ENCODE data around the gene RAD21L1. TPM values are rescaled to one million over a fixed set of nuclear protein-coding genes. Genes with fewer than 3 reads are reported as not detected.

RAD21L1 gene
- total RNA-seq, 1 experiment from 2014 or later = not detected

- CTCF ChIA-PET = no interaction called here
- H3K4me3 ChIP-seq (ENCODE audit: low read depth, low read length) = no peak overlapping the region
- intact Hi-C loops (cut with micrococcal nuclease; ENCODE audit: unreplicated experiment) = no loop called here
- no peaks in the 10 kb centered on the region for H3K36me3 Mint-ChIP-seq (ENCODE audit: insufficient read depth, unreplicated experiment)
- no peak overlapping the region for H3K27ac Mint-ChIP-seq (ENCODE audit: unreplicated experiment)
- POLR2A ChIA-PET = no interaction called here
- H3K36me3 ChIP-seq (ENCODE audit: control insufficient read depth, insufficient read depth, low read length) = no peaks in the 10 kb centered on the region
- no peak overlapping the region for H3K4me3 Mint-ChIP-seq (ENCODE audit: unreplicated experiment)
- no peaks in the 10 kb centered on the region for H3K4me1 Mint-ChIP-seq (ENCODE audit: low read depth, unreplicated experiment)
- BruUV-seq (replicated peaks) = no TSS peak
- no peaks in the 10 kb centered on the region for H3K9me3 Mint-ChIP-seq (ENCODE audit: unreplicated experiment)
- no peaks in the 10 kb centered on the region for H3K9me3 ChIP-seq
- no peaks in the 10 kb centered on the region for H3K4me1 ChIP-seq
- peaks cover 11% of the 10 kb centered on the region for H3K27me3 Mint-ChIP-seq (ENCODE audit: insufficient read depth, unreplicated experiment)
- TF ChIP-seq, protein P1, sequence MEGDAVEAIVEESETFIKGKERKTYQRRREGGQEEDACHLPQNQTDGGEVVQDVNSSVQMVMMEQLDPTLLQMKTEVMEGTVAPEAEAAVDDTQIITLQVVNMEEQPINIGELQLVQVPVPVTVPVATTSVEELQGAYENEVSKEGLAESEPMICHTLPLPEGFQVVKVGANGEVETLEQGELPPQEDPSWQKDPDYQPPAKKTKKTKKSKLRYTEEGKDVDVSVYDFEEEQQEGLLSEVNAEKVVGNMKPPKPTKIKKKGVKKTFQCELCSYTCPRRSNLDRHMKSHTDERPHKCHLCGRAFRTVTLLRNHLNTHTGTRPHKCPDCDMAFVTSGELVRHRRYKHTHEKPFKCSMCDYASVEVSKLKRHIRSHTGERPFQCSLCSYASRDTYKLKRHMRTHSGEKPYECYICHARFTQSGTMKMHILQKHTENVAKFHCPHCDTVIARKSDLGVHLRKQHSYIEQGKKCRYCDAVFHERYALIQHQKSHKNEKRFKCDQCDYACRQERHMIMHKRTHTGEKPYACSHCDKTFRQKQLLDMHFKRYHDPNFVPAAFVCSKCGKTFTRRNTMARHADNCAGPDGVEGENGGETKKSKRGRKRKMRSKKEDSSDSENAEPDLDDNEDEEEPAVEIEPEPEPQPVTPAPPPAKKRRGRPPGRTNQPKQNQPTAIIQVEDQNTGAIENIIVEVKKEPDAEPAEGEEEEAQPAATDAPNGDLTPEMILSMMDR (IDR thresholded peaks at IDR 0.05; ENCODE audit: insufficient read depth in 1 of 2, low read depth in 1 of 2, low read length in 1 of 2, severe bottlenecking in 1 of 2, unreplicated experiment in 1 of 2) = no peak
- no peaks in the 10 kb centered on the region for H3K27me3 ChIP-seq (replicated peaks; ENCODE audit: control insufficient read depth, insufficient read depth, low read length)
- no peak for DNase-seq
Measured at GRCh38 chr20:1294497-1294896, 68.7 kb downstream of the RAD21L1 start.

DNA sequence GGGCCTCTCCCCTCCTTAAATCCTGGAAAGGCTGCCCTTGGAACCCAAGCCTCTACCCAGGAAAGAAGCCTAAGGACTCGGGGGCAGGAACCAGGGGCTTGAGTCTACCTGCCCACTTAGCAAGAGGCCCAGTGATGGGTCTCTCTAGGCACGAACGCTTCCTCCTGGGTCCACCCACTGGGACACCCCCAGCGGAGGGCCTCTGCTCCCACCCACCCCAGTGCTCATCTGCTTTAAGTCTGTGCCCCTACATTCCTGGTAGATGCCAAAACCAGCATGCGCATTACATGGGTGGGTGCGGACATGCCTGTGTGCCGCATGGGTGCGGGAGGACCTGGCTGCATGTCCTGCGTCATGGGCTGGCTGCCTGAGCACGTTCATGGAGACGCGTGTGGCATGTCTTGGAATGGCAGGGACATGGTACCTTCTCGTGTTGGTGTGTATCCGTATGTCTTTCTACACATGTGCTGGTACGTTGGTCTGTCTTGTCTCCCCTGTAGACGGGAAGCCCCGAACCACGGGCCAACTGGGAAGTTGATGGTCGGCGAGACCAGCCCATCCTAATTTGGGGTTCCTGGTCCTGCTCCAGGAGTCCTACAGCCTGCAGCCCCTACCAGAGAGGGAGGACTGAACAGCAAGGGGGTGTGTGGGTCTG lies 69.6 kb downstream of the RAD21L1 start:
- CTCF ChIA-PET = no interaction called here
- DNase-seq = no peak
- intact Hi-C loops (cut with micrococcal nuclease; ENCODE audit: unreplicated experiment) = no loop called here
- TF ChIP-seq, protein P1 (IDR thresholded peaks at IDR 0.05; ENCODE audit: insufficient read depth in 1 of 2, low read depth in 1 of 2, low read length in 1 of 2, severe bottlenecking in 1 of 2, unreplicated experiment in 1 of 2) = no peak
- Histone ChIP-seq H3K4me1 (no peaks in the 10 kb centered on the region), H3K36me3 (ENCODE audit: control insufficient read depth, insufficient read depth, low read length) (no peaks in the 10 kb centered on the region), H3K9me3 (no peaks in the 10 kb centered on the region), H3K27me3 (replicated peaks; ENCODE audit: control insufficient read depth, insufficient read depth, low read length) (no peaks in the 10 kb centered on the region), H3K4me3 (ENCODE audit: low read depth, low read length) (no peak overlapping the region)
- Mint-ChIP-seq H3K4me1 (ENCODE audit: low read depth, unreplicated experiment) (no peaks in the 10 kb centered on the region), H3K27me3 (ENCODE audit: insufficient read depth, unreplicated experiment) (peaks cover 11% of the 10 kb centered on the region), H3K9me3 (ENCODE audit: unreplicated experiment) (no peaks in the 10 kb centered on the region), H3K4me3 (ENCODE audit: unreplicated experiment) (no peak overlapping the region), H3K27ac (ENCODE audit: unreplicated experiment) (no peak overlapping the region), H3K36me3 (ENCODE audit: insufficient read depth, unreplicated experiment) (no peaks in the 10 kb centered on the region)
- no TSS peak for BruUV-seq (replicated peaks)
- POLR2A ChIA-PET = no interaction called here

- Histone ChIP-seq H3K4me3 (ENCODE audit: low read depth, low read length) (no peak overlapping the region), H3K4me1 (no peaks in the 10 kb centered on the region), H3K9me3 (no peaks in the 10 kb centered on the region), H3K27me3 (replicated peaks; ENCODE audit: control insufficient read depth, insufficient read depth, low read length) (no peaks in the 10 kb centered on the region), H3K36me3 (ENCODE audit: control insufficient read depth, insufficient read depth, low read length) (no peaks in the 10 kb centered on the region)
- TF ChIP-seq, protein P1 (IDR thresholded peaks at IDR 0.05; ENCODE audit: insufficient read depth in 1 of 2, low read depth in 1 of 2, low read length in 1 of 2, severe bottlenecking in 1 of 2, unreplicated experiment in 1 of 2) = no peak
- Mint-ChIP-seq H3K4me3 (ENCODE audit: unreplicated experiment) (no peak overlapping the region), H3K4me1 (ENCODE audit: low read depth, unreplicated experiment) (no peaks in the 10 kb centered on the region), H3K36me3 (ENCODE audit: insufficient read depth, unreplicated experiment) (no peaks in the 10 kb centered on the region), H3K27ac (ENCODE audit: unreplicated experiment) (no peak overlapping the region), H3K9me3 (ENCODE audit: unreplicated experiment) (no peaks in the 10 kb centered on the region), H3K27me3 (ENCODE audit: insufficient read depth, unreplicated experiment) (peaks cover 13% of the 10 kb centered on the region)
- intact Hi-C loops (cut with micrococcal nuclease; ENCODE audit: unreplicated experiment) = no loop called here
- CTCF ChIA-PET = interaction anchor here (0.6 kb wide), 1 partner anchor 990 kb away, joined by 3 read pairs; no protein-coding TSS in a partner anchor
- DNase-seq = no peak
- no TSS peak for BruUV-seq (replicated peaks)
- POLR2A ChIA-PET = no interaction called here
Measured at GRCh38 chr20:1296117-1296610, 70.3 kb downstream of the RAD21L1 start.

Data from Caco-2 (cell line).